Retinal pigment epithelial cell (primary cell): ENCODE results near the gene UBASH3A.

Source experiments
- DNase-seq: peaks from one replicate; pipeline ENCODE4 v3.0.0-alpha.2; 2010; ENCODE audit warnings: low read depth
- H3K4me3 ChIP-seq: 2 replicates; pipeline ENCODE4 v1.5.1; 2011; ENCODE audit warnings: mild to moderate bottlenecking, low read length, control low read depth, moderate library complexity
- CTCF ChIP-seq: conservative IDR thresholded peaks from 2 replicates; pipeline ENCODE4 v1.5.1; 2011; ENCODE audit warnings: low read depth, low read length, control low read depth, inconsistent platforms

The UBASH3A gene

DNA sequence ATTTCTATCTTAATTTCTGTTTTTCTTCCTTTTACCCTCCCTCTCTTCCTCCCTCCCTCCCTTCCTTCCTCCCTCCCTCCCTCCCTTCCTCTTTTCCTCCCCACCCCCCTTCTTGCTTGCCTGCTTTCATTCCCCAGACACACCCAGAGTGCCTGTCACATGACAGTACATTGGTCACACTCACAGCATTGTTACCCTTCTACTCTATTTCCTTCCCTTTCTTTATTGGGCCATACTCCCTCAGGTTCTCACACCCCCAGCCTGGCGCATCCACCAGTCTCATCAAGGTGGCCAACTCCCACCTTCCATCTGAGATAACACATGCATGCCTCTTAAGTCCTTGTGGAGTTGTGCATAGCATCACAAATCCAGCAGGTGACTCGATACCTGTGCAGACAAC is 18.7 kb upstream of the UBASH3A start:
- H3K4me3 ChIP-seq, result no peak overlapping the region
- TF ChIP-seq CTCF, result no peak
- no peak for DNase-seq

DNA sequence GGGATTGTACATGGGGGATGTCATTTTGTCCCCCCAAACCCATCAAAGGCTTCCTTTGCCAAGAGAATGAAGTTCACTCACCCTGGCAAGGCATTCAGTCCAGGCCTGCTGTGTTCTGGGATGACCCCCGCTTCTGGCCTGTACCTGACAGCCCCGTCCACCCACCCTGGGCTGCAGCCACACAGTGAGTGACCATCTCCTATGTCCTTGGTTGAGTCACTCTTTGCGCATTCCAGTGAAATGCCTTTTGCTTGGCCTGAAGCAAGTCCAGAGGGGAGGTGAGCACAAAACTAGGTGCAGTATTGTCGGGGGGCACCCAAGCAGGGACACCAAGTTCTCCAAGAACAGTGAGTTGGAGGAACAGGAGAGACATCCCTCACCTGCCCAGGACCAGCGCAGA is 18.1 kb upstream of the UBASH3A start:
- TF ChIP-seq CTCF, result no peak
- no peak overlapping the region for H3K4me3 ChIP-seq
- DNase-seq, result no peak

DNA sequence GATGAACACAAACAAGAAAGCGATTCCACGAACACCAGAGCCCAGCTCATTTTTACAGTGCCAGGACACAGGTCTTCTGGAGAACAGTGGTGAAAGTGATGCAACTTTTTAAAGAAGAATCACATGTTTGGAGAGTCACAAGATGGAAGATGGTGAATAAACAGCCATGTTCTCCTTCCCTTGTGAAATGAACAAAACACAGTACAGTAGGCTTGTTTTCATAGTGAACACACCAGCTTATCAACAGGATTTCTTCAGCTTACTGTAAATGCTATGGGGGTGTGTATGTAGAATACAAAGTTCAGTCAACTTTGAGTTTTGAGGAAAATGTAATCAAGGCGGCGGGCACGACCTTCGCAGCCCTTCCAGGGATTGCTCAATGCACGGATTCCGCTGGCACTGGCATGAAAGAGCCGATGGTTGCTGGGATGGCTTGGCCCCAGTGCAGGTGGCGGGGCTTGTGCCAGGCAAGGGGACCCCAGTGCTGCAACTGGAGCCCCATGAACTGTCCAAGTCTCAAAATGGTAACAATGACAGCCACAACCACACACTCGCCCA is 17.6 kb upstream of the UBASH3A start:
- DNase-seq, result no peak
- no peak overlapping the region for H3K4me3 ChIP-seq
- no peak for TF ChIP-seq CTCF

DNA sequence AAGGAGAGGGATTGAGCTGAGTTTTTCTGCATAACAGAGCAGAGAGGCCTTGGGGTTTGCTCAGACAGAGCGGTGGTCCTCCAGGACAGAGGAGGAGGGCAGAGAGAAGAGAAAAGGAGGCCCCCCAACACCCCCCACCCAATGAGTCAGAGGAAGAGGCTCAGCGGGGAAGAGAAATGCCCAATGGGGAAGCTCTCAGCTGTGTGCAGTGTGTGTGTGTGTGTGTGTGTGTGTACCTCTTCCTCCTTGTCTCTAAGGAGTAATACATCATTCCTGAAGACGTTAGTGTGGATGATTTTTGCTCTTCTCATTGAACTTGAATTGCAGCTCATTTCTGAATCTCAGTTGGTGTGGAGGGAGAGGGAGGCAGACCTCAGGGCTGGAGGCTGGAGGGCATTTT is 16.5 kb upstream of the UBASH3A start:
- DNase-seq, result no peak
- H3K4me3 ChIP-seq, result no peak overlapping the region
- no peak for TF ChIP-seq CTCF

- H3K4me3 ChIP-seq, result no peak overlapping the region
- DNase-seq, result no peak
- no peak for TF ChIP-seq CTCF
Observed at GRCh38 chr21:42387843-42388340, 15.8 kb upstream of the UBASH3A start.

DNA sequence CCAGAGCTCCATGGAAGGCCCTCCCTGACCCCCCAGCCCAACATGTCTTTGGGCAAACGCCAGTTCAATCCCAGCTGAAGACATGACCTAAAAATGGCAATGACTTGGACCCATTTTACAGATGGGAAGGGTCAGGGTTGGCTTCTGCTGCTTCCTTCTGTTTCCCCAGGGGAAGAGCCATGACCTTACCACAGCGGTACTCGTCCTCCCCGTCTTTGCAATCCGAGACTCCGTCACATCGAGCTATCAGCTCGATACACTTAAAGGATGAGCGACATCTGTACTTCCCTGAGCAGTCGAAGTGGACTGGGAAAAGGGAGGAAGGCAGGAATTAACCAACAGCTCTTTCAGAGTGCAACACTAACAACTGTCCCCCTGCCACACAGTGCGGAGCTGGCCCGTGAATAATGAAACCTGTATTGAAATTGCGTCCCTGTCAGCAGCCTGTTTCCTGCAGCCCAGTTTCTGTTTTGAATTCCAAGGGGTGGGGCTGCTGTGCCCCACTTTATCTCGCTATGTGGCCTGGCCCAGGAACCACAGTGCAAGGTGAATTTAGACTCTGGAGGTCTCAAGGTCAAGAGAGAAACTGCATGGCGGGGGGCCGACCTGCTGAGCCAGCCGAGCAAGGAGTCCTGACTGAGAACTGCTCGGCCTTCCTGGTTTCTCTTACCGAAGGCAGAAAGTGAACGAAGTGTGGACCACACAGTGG is 14.8 kb upstream of the UBASH3A start:
- no peak overlapping the region for H3K4me3 ChIP-seq
- DNase-seq, result no peak
- no peak for TF ChIP-seq CTCF

DNA sequence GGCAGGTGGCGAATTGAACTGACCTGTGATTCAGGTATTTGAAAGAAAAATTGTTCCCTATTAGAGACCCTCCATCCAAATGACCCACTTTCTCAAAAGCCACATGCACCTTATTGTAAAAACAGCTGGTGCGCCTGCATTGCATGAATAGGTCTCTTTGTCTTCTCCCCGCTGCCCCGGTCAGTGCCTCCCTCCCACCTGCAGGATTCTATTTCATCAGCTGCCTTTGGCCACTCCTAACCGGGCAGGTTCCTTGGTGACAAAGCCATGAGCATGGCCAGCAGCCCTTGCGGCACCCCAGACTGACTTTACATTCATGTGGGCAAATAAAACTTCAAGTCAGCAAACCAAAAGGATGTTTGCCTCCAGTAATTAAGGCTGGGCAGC is 14.3 kb upstream of the UBASH3A start:
- H3K4me3 ChIP-seq, result no peak overlapping the region
- no peak for DNase-seq
- no peak for TF ChIP-seq CTCF
